Rectal smooth muscle tissue (tissue), 1 donor: Measurements from ENCODE around the gene NFIA.
A peak's percentile ranks its signal among the peaks of the same experiment; 100 is the strongest.

Experiments
- H3K27ac ChIP-seq: one replicate; pipeline ENCODE4 v1.7.0; 2013; ENCODE audit warnings: low read depth, low read length, inconsistent platforms
- H3K27me3 ChIP-seq: one replicate; pipeline ENCODE4 v1.7.0; 2013; ENCODE audit warnings: low read length; ENCODE audit not compliant: control insufficient read depth, insufficient read depth
- H3K36me3 ChIP-seq: one replicate; pipeline ENCODE4 v1.7.0; 2013; ENCODE audit warnings: low read length; ENCODE audit not compliant: control insufficient read depth, insufficient read depth
- H3K4me1 ChIP-seq: one replicate; pipeline ENCODE4 v1.7.0; 2013; ENCODE audit warnings: low read length; ENCODE audit not compliant: control insufficient read depth, insufficient read depth
- H3K4me3 ChIP-seq: one replicate; pipeline ENCODE4 v1.7.0; 2013; ENCODE audit warnings: low read length
- H3K9ac ChIP-seq: one replicate; pipeline ENCODE4 v1.7.0; 2013; ENCODE audit warnings: low read length

NFIA gene

GRCh38 chr1:61163355-61163754 lies 81.0 kb downstream of the NFIA start:
- Histone ChIP-seq H3K4me3 (no peak overlapping the region), H3K4me1 (peaks cover 25% of the 10 kb centered on the region), H3K27me3 (no peaks in the 10 kb centered on the region), H3K9ac (no peak overlapping the region), H3K36me3 (no peaks in the 10 kb centered on the region), H3K27ac (no peak overlapping the region)

DNA sequence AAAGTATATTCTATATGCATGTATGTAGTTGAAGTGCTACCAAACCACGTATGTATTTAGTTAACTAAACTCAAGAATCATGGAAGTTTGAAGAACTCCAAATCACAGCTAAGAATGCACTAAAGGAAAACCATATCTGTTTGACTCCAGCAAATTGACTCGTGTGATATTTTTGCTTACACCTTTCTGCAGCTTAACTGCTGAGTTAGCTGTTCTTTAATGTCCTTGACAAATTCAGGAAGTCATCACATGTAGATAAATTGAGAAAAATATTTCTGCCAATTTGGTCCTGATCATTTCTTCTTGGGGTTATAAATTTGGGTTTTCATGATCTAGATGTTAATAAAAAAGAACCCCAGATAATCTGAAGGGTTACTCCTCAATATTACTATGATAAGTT lies 83.0 kb downstream of the NFIA start:
- H3K9ac ChIP-seq: no peak overlapping the region
- H3K36me3 ChIP-seq: no peaks in the 10 kb centered on the region
- peaks cover 23% of the 10 kb centered on the region for H3K4me1 ChIP-seq
- no peak overlapping the region for H3K27ac ChIP-seq
- H3K4me3 ChIP-seq: no peak overlapping the region
- no peaks in the 10 kb centered on the region for H3K27me3 ChIP-seq

DNA sequence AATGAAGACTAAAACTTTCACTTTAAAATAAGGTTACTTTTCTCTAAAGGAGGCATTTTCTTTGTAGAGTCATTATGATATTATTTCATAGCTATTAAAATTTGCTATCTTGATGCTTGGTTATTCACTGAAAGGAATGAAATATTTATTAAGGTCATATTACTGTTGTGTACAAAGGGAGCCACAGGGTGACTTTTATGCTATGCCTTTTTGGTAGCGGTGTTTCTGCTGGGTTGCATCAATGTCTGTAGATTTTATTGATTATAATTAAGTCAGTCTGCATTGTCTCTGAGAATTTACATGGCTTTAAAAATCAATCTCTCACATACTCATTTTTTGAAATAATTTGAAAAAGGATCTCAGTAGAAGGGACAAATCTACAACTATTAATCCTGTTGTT lies 84.9 kb downstream of the NFIA start:
- Histone ChIP-seq H3K4me3 (no peak overlapping the region), H3K9ac (no peak overlapping the region)

GRCh38 chr1:61169045-61169444 lies 86.7 kb downstream of the NFIA start:
- H3K4me1 ChIP-seq: peaks cover 36% of the 10 kb centered on the region
- no peak overlapping the region for H3K9ac ChIP-seq
- no peaks in the 10 kb centered on the region for H3K27me3 ChIP-seq
- H3K4me3 ChIP-seq: no peak overlapping the region
- no peaks in the 10 kb centered on the region for H3K36me3 ChIP-seq
- no peak overlapping the region for H3K27ac ChIP-seq

More for the DNA sequence above, 84.9 kb downstream of the NFIA start:
- no peaks in the 10 kb centered on the region for H3K36me3 ChIP-seq
- no peaks in the 10 kb centered on the region for H3K27me3 ChIP-seq
- no peak overlapping the region for H3K27ac ChIP-seq
- H3K4me1 ChIP-seq: peaks cover 36% of the 10 kb centered on the region

- no peaks in the 10 kb centered on the region for H3K36me3 ChIP-seq
- H3K27ac ChIP-seq: peak overlapping the region; percentile 24
- H3K27me3 ChIP-seq: no peaks in the 10 kb centered on the region
- no peak overlapping the region for H3K4me3 ChIP-seq
- H3K4me1 ChIP-seq: peaks cover 36% of the 10 kb centered on the region
- H3K9ac ChIP-seq: no peak overlapping the region
Observed at GRCh38 chr1:61169634-61170033, 87.3 kb downstream of the NFIA start.

DNA sequence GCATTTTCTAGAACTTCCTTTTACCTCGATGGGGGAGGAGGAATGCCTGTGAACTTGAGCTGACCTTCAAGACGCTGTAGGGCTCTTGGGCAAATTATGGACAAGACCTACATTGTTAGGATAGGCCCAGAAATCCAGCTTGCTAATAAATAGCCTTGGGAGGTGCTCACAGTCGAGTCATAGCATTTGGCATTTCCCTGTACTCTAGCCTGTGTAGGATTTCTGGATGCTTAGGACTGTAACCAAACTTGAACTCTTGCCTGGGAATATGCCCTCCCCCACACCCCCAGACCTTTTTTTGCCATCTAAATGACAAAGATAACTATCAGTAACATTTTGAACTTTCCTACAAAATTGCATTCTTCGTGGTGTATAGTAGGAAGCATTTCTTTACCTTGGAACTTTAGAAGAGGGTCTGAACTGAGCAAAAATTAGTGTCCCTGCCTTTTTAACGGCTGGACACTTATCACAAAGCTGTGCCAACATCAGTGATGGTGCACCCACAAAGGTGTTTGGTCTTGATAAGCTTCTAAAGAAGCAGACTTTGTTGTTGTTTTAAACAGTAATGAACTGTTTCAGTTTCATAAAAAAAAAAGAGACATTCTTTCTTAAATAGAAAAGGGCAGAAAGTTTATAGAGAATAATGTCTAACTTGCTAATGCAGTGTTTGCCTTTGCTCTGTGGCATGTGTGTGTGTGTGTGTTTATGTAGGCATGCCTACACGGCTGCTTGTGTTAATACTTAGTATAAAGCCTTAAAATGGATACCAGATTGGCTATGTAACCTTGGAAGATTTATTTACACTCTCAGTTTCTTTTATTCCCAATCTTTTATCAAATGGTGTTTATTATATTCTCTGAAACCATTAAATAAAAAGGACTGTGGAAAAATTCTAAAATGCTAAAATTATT lies 88.2 kb downstream of the NFIA start:
- Histone ChIP-seq H3K4me3 (no peak overlapping the region), H3K9ac (no peak overlapping the region), H3K27ac (peak overlapping the region; percentile 24), H3K36me3 (no peaks in the 10 kb centered on the region), H3K27me3 (no peaks in the 10 kb centered on the region), H3K4me1 (peaks cover 38% of the 10 kb centered on the region)

DNA sequence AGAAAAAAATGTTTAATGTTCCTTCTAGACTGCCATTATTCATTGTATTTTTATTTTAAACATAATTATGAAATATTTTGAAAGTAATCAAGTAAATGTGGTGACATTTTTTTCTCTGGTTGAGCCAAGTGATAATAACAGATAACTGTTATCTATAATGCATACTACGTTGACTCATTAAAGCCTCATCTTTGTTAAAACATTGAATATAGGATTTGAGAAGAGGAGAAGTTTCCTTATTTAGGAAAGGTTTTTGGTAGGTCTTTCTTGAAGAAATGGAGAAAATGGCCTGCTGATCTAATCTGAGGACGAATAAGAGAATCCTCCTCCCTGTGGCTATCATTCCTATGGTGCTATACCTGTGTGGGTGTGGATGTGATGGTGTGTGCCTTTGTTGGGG lies 89.0 kb downstream of the NFIA start:
- Histone ChIP-seq H3K4me1 (peaks cover 41% of the 10 kb centered on the region), H3K36me3 (no peaks in the 10 kb centered on the region), H3K4me3 (no peak overlapping the region), H3K27me3 (no peaks in the 10 kb centered on the region), H3K27ac (peak overlapping the region; percentile 27), H3K9ac (no peak overlapping the region)

DNA sequence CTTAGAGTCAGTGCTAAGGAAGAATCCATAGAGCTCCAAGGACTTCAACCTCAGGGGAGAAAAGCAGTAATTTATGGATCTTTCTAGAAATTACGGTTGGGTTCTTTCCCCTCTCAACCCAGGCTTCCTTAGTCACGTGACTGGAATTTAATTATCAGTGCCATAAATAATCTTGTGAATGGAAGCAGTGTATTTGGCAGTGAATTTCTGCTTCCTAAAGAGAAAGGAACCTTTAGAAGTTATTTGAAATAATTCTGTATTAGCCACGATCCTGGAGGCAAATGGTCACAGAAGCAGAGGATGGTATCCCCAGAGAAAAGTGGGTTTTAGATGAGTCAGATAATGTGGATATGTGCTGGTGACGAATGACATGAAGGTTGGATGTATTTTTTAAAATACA lies 89.6 kb downstream of the NFIA start:
- Histone ChIP-seq H3K4me3 (no peak overlapping the region), H3K4me1 (peaks cover 41% of the 10 kb centered on the region), H3K9ac (no peak overlapping the region), H3K27me3 (no peaks in the 10 kb centered on the region), H3K36me3 (no peaks in the 10 kb centered on the region), H3K27ac (peak overlapping the region; percentile 27)

DNA sequence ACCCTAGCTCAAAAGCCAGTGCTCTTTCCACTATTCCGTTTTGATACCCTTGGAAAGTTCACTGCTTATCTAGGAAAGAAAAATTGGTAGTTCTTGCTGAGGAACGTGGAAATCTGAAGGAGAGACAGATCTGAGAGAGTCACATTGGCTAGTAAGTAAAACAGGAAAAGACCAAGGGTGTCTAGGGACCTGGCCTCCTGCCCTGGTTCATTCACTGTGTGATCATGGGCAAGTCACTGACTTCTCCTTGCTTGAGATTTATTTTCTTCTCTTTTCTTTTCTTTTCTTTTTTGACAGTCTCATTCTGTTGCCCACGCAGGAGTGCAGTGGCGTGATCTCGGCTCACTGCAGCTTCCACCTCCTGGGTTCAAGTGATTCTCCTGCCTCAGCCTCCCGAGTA lies 90.8 kb downstream of the NFIA start:
- H3K27ac ChIP-seq: no peak overlapping the region
- H3K4me1 ChIP-seq: peaks cover 32% of the 10 kb centered on the region
- no peaks in the 10 kb centered on the region for H3K27me3 ChIP-seq
- H3K9ac ChIP-seq: no peak overlapping the region
- H3K4me3 ChIP-seq: no peak overlapping the region
- H3K36me3 ChIP-seq: no peaks in the 10 kb centered on the region

- Histone ChIP-seq H3K36me3 (no peaks in the 10 kb centered on the region), H3K4me3 (no peak overlapping the region), H3K27me3 (no peaks in the 10 kb centered on the region), H3K27ac (no peak overlapping the region), H3K9ac (no peak overlapping the region), H3K4me1 (peaks cover 32% of the 10 kb centered on the region)
Observed at GRCh38 chr1:61174060-61174795, 91.9 kb downstream of the NFIA start.

DNA sequence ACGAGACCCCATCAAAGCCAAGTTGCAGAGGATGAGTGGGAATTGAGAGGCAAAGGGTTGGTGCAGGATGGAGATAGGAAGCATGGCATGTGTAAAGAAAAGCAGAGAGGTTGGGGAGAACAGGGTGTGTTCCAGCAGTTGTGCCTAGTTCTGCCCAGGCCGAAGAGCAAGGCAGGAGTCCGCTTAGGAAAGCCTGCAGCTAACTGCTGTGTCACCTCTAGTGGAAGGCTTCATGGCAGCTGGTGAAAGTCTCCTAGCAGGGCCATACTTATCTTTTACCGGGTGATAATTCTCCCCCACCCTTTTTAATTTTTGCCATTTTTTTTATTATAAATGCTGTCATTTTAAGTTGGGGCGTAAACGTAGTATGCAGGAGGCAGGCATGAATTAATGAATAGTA lies 93.6 kb downstream of the NFIA start:
- no peak overlapping the region for H3K4me3 ChIP-seq
- peaks cover 22% of the 10 kb centered on the region for H3K4me1 ChIP-seq
- H3K27ac ChIP-seq: no peak overlapping the region
- H3K9ac ChIP-seq: no peak overlapping the region
- no peaks in the 10 kb centered on the region for H3K27me3 ChIP-seq
- H3K36me3 ChIP-seq: no peaks in the 10 kb centered on the region

- H3K4me1 ChIP-seq: peaks cover 25% of the 10 kb centered on the region
- H3K27me3 ChIP-seq: no peaks in the 10 kb centered on the region
- H3K9ac ChIP-seq: no peak overlapping the region
- no peaks in the 10 kb centered on the region for H3K36me3 ChIP-seq
- H3K27ac ChIP-seq: no peak overlapping the region
- no peak overlapping the region for H3K4me3 ChIP-seq
Observed at GRCh38 chr1:61181067-61182038, 99.0 kb downstream of the NFIA start.
